Epithelial cell of esophagus (primary cell): Measurements from ENCODE around the gene PPP2R5A.
A peak's percentile ranks its signal among the peaks of the same experiment; 100 is the strongest.
"Not testable (repeated sequence)": the region's sequence is repeated elsewhere in the genome, so short reads cannot be mapped to it uniquely, and the experiment has no call there.

Experiments
- DNase-seq: peaks from one replicate; pipeline ENCODE4 v3.0.0; 2010; ENCODE audit warnings: low read depth
- H3K4me3 ChIP-seq: 2 replicates; pipeline ENCODE4 v1.5.1; 2011; ENCODE audit warnings: mild to moderate bottlenecking, low read length, control low read depth
- CTCF ChIP-seq: IDR thresholded peaks from 2 replicates; pipeline ENCODE4 v1.5.1; 2011; ENCODE audit warnings: low read depth, mild to moderate bottlenecking, low read length, control low read depth, inconsistent platforms; ENCODE audit not compliant: insufficient read depth; ENCODE audit errors: missing control alignments

PPP2R5A gene

DNA sequence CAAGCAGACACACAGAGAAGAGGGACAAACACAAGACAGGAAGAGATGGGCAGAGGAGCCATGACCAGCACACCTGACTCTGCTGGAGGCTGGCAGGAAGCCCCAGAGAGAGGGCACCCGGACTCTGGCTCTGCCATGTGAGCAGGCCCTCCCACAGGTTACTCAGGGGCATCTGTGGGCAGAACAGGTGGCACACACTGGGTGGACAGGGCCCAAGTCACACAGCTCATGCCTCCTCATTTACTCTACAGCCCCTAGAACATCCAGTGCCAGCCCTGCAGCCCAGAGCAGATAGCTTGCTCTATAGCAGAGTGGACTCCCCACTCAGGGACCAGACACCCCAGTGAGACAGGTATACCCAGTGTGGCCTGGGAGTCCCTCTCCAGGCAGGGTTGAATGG is 100.8 kb downstream of the PPP2R5A start:
- TF ChIP-seq CTCF = no peak
- no peak overlapping the region for H3K4me3 ChIP-seq
- DNase-seq = no peak

GRCh38 chr1:212388985-212389716 is 103.9 kb downstream of the PPP2R5A start:
- no peak for DNase-seq
- no peak overlapping the region for H3K4me3 ChIP-seq
- TF ChIP-seq CTCF = no peak

GRCh38 chr1:212395678-212396437 is 110.6 kb downstream of the PPP2R5A start:
- H3K4me3 ChIP-seq, DNase-seq: not testable (repeated sequence)

- TF ChIP-seq CTCF = no peak
- no peak overlapping the region for H3K4me3 ChIP-seq
- DNase-seq = no peak
These were observed 111.4 kb downstream of the PPP2R5A start for GRCh38 chr1:212396638-212397037.

GRCh38 chr1:212397171-212397570 is 112.0 kb downstream of the PPP2R5A start:
- H3K4me3 ChIP-seq = no peak overlapping the region
- DNase-seq = no peak
- no peak for TF ChIP-seq CTCF

GRCh38 chr1:212401042-212401441 is 115.8 kb downstream of the PPP2R5A start:
- DNase-seq = no peak
- TF ChIP-seq CTCF = no peak
- no peak overlapping the region for H3K4me3 ChIP-seq

GRCh38 chr1:212401838-212402582 is 116.8 kb downstream of the PPP2R5A start:
- no peak overlapping the region for H3K4me3 ChIP-seq
- TF ChIP-seq CTCF = no peak
- peak; percentile 81 for DNase-seq
